Large intestine (tissue), 3 donors: ENCODE results near the gene WDFY2. TPM values are rescaled to one million over a fixed set of nuclear protein-coding genes. Genes with fewer than 3 reads are reported as not detected.

Experiments used
- DNase-seq, 2 donors: peaks; one replicate each; pipeline versions ENCODE4 v3.0.0 to v3.0.0-alpha.2; 2013
- H3K27ac ChIP-seq: one replicate; pipeline ENCODE4 v1.5.1; 2013; ENCODE audit warnings: low read length
- H3K27me3 ChIP-seq: 2 replicates; pipeline ENCODE4 v1.6.1; 2013; ENCODE audit warnings: low read length; ENCODE audit not compliant: control insufficient read depth, insufficient read depth
- H3K36me3 ChIP-seq: 2 replicates; pipeline ENCODE4 v1.6.1; 2013; ENCODE audit warnings: low read length; ENCODE audit not compliant: control insufficient read depth, insufficient read depth
- H3K4me1 ChIP-seq: one replicate; pipeline ENCODE4 v1.6.1; 2013; ENCODE audit warnings: low read length; ENCODE audit not compliant: control insufficient read depth, insufficient read depth
- H3K4me3 ChIP-seq: one replicate; pipeline ENCODE4 v1.5.1; 2013; ENCODE audit warnings: low read length
- H3K9me3 ChIP-seq: one replicate; pipeline ENCODE4 v1.6.1; 2013; ENCODE audit warnings: mild to moderate bottlenecking, low read depth, low read length, moderate library complexity; ENCODE audit not compliant: control insufficient read depth
- WGBS: methylation state at CpG from one replicate; pipeline ENCODE4 v1.1.5; 2013; ENCODE audit warnings: low lambda C conversion rate; ENCODE audit not compliant: insufficient coverage; 5-methylcytosine and 5-hydroxymethylcytosine counted together
- polyA plus RNA-seq: library from polyadenylated mRNA; unstranded; fragments of 120-200 nt; gene quantifications from one replicate; pipeline ENCODE4 v1.2.1, GENCODE V29; 2013

Gene WDFY2
- polyA plus RNA-seq, 1 donor: 7.2 TPM

GRCh38 chr13:51599444-51600176, 15.3 kb downstream of the WDFY2 start:
- Histone ChIP-seq H3K27ac (no peak overlapping the region), H3K4me1 (peaks cover 5% of the 10 kb centered on the region), H3K9me3 (no peaks in the 10 kb centered on the region), H3K27me3 (no peaks in the 10 kb centered on the region), H3K36me3 (no peaks in the 10 kb centered on the region), H3K4me3 (no peak overlapping the region)
- peak in 1 of 2 donors; percentile 38 for DNase-seq

- Histone ChIP-seq H3K27ac (no peak overlapping the region), H3K4me1 (peaks cover 9% of the 10 kb centered on the region), H3K27me3 (no peaks in the 10 kb centered on the region), H3K36me3 (no peaks in the 10 kb centered on the region), H3K9me3 (no peaks in the 10 kb centered on the region), H3K4me3 (no peak overlapping the region)
- DNase-seq: no peak
- 83% methylated on average over 2 of the region's 3 CpGs for WGBS
These were observed 16.4 kb downstream of the WDFY2 start for GRCh38 chr13:51600703-51601102.

GRCh38 chr13:51601601-51602565, 17.6 kb downstream of the WDFY2 start:
- H3K4me3 ChIP-seq: no peak overlapping the region
- no peaks in the 10 kb centered on the region for H3K9me3 ChIP-seq
- no CpG with 5 or more reads among the region's 8 CpGs for WGBS
- H3K36me3 ChIP-seq: no peaks in the 10 kb centered on the region
- peaks cover 9% of the 10 kb centered on the region for H3K4me1 ChIP-seq
- peak overlapping the region; percentile 44 for H3K27ac ChIP-seq
- DNase-seq: peak; percentile 63 to 86
- H3K27me3 ChIP-seq: no peaks in the 10 kb centered on the region

GRCh38 chr13:51603716-51604115, 19.5 kb downstream of the WDFY2 start:
- Histone ChIP-seq H3K27me3 (no peaks in the 10 kb centered on the region), H3K9me3 (no peaks in the 10 kb centered on the region), H3K4me1 (peaks cover 9% of the 10 kb centered on the region), H3K4me3 (no peak overlapping the region), H3K27ac (no peak overlapping the region), H3K36me3 (no peaks in the 10 kb centered on the region)
- no CpG with 5 or more reads among the region's 1 CpG for WGBS
- no peak for DNase-seq

- no peak overlapping the region for H3K27ac ChIP-seq
- WGBS: 69% methylated on average over 3 of the region's 4 CpGs
- H3K36me3 ChIP-seq: no peaks in the 10 kb centered on the region
These were observed 21.4 kb downstream of the WDFY2 start for GRCh38 chr13:51605698-51606097.

GRCh38 chr13:51607165-51607564, 22.9 kb downstream of the WDFY2 start:
- Histone ChIP-seq H3K27me3 (no peaks in the 10 kb centered on the region), H3K4me1 (peaks cover 4% of the 10 kb centered on the region), H3K27ac (no peak overlapping the region), H3K36me3 (no peaks in the 10 kb centered on the region), H3K9me3 (no peaks in the 10 kb centered on the region), H3K4me3 (no peak overlapping the region)
- WGBS: no CpG with 5 or more reads among the region's 1 CpG
- no peak for DNase-seq

More at GRCh38 chr13:51605698-51606097, 21.4 kb downstream of the WDFY2 start:
- H3K4me1 ChIP-seq: peaks cover 9% of the 10 kb centered on the region
- H3K4me3 ChIP-seq: no peak overlapping the region
- no peaks in the 10 kb centered on the region for H3K9me3 ChIP-seq
- H3K27me3 ChIP-seq: no peaks in the 10 kb centered on the region
- DNase-seq: no peak

GRCh38 chr13:51608857-51609406, 24.7 kb downstream of the WDFY2 start:
- no CpG with 5 or more reads among the region's 2 CpGs for WGBS
- Histone ChIP-seq H3K4me1 (peaks cover 4% of the 10 kb centered on the region), H3K36me3 (no peaks in the 10 kb centered on the region), H3K27me3 (no peaks in the 10 kb centered on the region), H3K27ac (no peak overlapping the region), H3K4me3 (no peak overlapping the region), H3K9me3 (no peaks in the 10 kb centered on the region)
- no peak for DNase-seq

- Histone ChIP-seq H3K4me3 (no peak overlapping the region), H3K4me1 (no peaks in the 10 kb centered on the region), H3K27me3 (no peaks in the 10 kb centered on the region), H3K27ac (no peak overlapping the region), H3K9me3 (no peaks in the 10 kb centered on the region), H3K36me3 (no peaks in the 10 kb centered on the region)
- no CpG with 5 or more reads among the region's 3 CpGs for WGBS
- DNase-seq: no peak
These were observed 28.6 kb downstream of the WDFY2 start for GRCh38 chr13:51612867-51613266.

- WGBS: 67% methylated on average over 1 of the region's 2 CpGs
- Histone ChIP-seq H3K9me3 (no peaks in the 10 kb centered on the region), H3K4me3 (no peak overlapping the region), H3K27ac (no peak overlapping the region), H3K27me3 (no peaks in the 10 kb centered on the region), H3K36me3 (no peaks in the 10 kb centered on the region), H3K4me1 (no peaks in the 10 kb centered on the region)
- no peak for DNase-seq
These were observed 29.3 kb downstream of the WDFY2 start for GRCh38 chr13:51613535-51613934.

- 74% methylated on average over 3 of the region's 8 CpGs for WGBS
- H3K4me3 ChIP-seq: no peak overlapping the region
- H3K27ac ChIP-seq: no peak overlapping the region
These were observed 30.1 kb downstream of the WDFY2 start for GRCh38 chr13:51614350-51614786.

More at GRCh38 chr13:51614350-51614786, 30.1 kb downstream of the WDFY2 start:
- no peaks in the 10 kb centered on the region for H3K36me3 ChIP-seq
- DNase-seq: peak in 1 of 2 donors; percentile 27
- no peaks in the 10 kb centered on the region for H3K4me1 ChIP-seq
- H3K27me3 ChIP-seq: no peaks in the 10 kb centered on the region
- H3K9me3 ChIP-seq: no peaks in the 10 kb centered on the region
